ENCODE data around the gene PRDM10.
"Not testable (repeated sequence)": the region's sequence is repeated elsewhere in the genome, so short reads cannot be mapped to it uniquely, and the experiment has no call there.

Gene PRDM10, protein sequence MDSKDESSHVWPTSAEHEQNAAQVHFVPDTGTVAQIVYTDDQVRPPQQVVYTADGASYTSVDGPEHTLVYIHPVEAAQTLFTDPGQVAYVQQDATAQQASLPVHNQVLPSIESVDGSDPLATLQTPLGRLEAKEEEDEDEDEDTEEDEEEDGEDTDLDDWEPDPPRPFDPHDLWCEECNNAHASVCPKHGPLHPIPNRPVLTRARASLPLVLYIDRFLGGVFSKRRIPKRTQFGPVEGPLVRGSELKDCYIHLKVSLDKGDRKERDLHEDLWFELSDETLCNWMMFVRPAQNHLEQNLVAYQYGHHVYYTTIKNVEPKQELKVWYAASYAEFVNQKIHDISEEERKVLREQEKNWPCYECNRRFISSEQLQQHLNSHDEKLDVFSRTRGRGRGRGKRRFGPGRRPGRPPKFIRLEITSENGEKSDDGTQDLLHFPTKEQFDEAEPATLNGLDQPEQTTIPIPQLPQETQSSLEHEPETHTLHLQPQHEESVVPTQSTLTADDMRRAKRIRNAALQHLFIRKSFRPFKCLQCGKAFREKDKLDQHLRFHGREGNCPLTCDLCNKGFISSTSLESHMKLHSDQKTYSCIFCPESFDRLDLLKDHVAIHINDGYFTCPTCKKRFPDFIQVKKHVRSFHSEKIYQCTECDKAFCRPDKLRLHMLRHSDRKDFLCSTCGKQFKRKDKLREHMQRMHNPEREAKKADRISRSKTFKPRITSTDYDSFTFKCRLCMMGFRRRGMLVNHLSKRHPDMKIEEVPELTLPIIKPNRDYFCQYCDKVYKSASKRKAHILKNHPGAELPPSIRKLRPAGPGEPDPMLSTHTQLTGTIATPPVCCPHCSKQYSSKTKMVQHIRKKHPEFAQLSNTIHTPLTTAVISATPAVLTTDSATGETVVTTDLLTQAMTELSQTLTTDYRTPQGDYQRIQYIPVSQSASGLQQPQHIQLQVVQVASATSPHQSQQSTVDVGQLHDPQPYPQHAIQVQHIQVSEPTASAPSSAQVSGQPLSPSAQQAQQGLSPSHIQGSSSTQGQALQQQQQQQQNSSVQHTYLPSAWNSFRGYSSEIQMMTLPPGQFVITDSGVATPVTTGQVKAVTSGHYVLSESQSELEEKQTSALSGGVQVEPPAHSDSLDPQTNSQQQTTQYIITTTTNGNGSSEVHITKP

DNA sequence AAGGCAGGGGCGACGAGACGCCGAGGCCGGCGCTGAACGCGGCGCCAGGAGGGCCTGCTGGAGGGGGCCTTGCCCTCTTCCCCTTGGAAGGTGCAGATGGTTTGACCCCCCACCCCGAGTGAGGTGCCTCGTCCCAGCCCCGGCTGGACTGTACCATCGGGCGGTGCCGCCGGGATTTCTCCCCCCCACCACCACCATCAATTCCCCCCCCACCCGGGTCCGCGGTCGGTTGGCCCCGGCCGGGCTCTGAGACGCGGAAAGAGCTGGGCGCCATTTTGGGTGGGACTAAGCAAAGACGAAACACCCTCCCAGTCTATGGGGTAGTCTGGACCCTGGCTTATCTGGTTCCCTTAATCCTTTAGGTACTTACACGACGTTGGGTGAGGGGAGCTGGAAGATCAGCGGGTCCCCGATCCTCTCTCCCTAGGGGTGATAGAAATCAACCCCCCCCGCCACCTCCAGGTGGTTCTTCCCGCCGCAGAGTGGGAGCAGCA is at the start of gene PRDM10:
PRDM10 (minus strand) TSS at position 484 of the 494 bp plus-strand sequence. CDS start 41,871 bp downstream, outside the sequence.
- peak within 1 kb of the TSS; percentile 77 for H3K4me3 ChIP-seq (ENCODE audit: low read depth, low read length)

DNA sequence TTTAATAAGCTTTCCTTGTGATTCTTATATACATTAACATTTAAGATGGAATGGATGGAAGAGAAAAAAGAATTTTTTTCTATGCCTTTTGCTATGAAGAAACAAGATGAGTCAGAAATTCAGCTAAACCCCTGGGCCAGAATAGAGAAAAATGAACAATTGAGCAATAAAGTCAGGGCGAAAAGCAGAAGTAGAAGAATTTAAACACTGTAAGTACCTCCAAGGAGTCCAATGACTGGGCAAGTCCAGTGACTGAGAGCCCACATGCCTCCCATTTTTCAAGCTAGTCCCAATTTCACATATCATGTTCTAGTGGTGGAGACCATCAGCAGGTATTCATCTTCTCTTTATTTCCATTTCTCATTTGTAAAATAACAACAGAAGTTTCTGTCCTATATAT is 48.4 kb upstream of the PRDM10 start:
- H3K4me3 ChIP-seq (ENCODE audit: low read depth, low read length): no peak overlapping the region

DNA sequence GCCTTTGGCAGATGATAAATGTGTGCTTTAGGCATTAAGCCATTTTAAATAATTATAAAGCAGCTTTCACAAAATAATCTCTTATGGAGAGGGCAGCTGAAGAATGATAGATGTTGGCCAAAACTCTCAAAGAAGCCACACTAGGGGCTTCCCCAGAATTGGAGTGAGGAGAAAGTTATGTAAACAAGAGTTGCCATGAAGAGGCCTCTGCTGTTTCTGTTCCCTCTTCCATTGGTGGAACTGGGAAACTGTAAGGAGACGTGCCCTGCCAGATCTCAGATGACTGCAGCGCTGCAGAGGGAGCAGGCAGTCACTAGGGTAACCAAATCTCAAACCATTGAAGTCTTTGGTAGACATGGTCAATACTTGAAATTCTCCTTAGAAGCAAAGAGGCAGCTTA is 47.6 kb upstream of the PRDM10 start:
- H3K4me3 ChIP-seq (ENCODE audit: low read depth, low read length): no peak overlapping the region

DNA sequence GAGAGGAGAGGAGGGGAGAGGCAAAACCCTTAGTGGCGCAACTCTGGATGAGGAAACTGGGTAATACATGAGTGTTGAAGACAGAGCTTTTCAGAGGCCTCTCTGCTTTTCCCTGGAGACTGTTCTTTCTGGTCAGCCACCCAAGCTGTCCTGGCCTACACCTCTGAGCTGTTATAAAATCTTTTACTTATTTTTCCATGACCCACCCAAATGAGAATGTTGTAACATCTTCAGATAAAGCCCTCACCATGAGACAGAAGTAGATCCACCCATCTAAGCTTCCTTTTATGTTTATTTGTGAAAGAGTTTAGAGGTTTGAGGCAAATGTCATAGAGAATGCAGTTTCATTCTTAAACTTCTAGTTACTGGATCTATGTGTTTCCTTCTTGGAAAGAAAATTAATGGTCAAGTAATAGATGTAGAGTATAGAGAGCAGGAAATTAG is 46.7 kb upstream of the PRDM10 start:
- no peak overlapping the region for H3K4me3 ChIP-seq (ENCODE audit: low read depth, low read length)

DNA sequence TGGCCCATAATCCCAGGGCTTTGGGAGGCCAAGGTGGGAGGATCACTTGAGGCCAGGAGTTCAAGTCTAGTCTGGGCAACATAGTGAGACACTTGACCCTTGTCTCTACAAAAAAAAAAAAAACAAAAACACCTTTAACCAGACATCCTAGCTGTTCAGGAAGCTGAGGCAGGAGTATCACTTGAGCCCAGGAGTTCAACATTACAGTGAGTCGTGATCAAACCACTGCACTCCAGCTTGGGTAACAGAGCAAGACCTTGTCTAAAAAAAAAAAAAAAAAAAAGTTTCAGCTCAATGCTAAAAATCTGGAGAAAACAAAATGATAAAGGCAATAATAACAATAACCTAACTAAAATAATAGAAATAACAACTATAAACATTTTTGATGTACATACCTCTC is 44.5 kb upstream of the PRDM10 start:
- H3K4me3 ChIP-seq (ENCODE audit: low read depth, low read length): no peak overlapping the region

DNA sequence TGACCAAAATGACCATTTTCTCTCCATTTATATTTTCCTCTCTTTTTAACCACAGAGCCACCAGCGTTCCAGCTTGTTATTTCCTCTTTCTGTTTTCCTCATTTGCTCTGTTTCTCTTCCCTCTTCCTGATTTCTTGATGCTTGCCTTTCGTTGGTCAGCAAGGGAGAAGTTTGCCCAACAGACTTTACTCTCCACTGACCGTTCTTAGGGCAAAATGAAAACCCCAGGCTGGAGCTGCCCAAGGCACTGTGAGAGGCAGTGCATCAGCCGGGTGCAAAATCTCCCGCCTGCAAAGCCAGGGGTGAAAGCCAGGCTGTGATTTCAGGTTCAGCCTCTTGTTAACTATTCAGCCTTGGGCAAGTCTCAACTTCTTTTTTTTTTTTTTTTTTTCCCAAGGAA is 40.9 kb upstream of the PRDM10 start:
- H3K4me3 ChIP-seq (ENCODE audit: low read depth, low read length): no peak overlapping the region

DNA sequence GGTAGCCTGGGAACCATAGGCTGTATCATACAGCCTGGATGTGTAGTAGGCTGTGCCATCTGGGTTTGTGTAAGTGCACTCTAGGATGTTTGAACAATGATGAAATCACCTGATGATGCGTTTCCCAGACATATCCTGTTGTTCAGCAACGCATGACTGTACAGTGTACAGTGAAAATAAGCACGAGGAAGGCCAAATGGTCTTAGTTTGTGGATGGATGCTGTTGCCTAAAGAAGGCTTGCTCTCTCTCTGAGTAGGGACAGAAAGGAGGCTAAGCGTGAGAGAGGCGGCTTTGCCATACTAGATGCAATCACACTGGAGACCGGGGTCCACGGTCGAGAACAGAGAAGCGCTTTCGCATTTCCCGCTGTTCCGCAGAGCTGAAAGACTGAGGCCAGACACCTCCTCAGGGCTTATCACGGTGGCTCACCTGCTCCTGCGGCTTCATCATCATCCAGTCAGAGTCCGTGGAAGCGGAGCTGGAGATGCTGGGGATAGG is 39.5 kb upstream of the PRDM10 start:
- no peak overlapping the region for H3K4me3 ChIP-seq (ENCODE audit: low read depth, low read length)

DNA sequence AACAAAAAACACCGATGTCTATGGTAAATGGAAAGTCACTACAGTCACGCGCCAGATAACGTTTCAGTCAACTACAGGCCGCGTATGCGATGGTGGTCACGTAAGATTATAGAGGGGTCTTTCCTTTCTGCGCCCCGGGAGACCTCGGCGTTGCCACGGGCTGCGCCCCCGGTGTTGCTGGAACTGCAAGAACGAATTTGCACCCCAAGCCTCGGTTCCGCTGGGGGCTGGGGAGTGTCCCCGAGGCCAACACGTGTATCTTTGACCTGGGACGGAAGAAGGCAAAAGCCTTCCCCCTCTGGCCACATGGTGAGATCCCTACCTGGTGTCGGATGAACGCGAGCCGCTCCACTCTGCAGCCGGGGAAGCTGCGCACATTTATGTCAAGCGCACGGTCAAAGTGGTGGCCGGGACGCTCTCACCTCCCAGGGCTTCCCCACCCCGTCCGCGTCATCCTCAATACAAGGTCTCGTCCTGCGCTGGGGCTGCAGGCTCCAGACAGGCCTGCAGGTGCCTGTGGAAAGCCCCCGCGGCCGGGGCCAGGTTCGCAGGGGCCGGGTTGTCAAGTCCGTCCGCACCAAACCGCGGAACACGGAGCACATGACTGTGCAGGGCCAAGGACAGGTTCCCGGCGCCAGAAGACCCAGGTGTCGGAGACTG is 37.8 kb upstream of the PRDM10 start:
- H3K4me3 ChIP-seq (ENCODE audit: low read depth, low read length): no peak overlapping the region

DNA sequence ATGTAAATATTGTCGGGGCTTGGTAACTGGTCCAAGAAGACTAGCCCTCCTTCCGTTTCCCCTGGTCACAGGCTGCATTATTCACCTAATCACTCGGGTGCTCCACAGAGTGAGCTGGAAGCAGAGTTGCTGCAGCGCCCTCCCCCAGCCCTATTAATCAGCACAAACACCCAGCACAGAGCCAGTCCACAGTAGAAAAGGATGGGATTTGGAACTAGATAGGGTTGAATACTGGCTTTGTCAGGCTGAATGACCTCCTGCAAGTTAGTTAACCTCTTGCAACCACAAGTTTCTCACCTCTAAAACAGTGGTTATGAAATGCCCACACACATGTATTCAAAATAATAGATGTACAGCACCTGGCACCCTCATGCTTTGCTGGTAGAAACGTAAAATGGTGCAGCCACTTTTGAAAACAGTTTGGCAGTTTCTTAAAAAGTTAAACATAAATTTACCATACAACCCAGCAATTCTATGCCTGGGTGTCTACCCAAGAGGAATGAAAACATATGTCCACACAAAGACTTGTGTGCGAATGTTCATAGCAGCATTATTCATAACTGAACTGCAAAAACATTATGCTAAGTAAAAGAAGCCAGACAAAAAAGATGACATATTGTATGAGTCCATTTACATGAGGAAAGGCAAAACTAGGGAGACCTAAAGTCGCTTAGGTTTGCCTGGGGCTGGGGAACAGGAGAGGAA is 35.4 kb upstream of the PRDM10 start:
- no peak overlapping the region for H3K4me3 ChIP-seq (ENCODE audit: low read depth, low read length)

DNA sequence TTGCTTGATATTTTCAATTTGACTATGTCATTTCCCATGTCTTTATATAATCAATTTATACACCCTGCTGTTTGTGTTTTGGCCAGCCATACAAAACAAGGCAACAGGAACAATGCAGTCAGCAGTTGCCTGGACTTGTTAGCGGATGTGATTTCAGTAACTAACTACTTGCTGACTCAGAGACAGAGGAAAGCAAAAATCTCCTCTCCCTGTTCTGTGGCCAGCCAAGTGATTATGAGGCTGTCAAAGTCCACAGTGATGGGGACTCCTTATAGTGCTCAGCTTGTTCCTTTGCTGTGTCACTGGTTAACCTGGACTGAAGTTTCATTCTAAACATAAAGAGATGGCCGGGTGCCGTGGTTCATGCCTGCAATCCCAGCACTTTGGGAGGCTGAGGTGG is 34.4 kb upstream of the PRDM10 start:
- no peak overlapping the region for H3K4me3 ChIP-seq (ENCODE audit: low read depth, low read length)

DNA sequence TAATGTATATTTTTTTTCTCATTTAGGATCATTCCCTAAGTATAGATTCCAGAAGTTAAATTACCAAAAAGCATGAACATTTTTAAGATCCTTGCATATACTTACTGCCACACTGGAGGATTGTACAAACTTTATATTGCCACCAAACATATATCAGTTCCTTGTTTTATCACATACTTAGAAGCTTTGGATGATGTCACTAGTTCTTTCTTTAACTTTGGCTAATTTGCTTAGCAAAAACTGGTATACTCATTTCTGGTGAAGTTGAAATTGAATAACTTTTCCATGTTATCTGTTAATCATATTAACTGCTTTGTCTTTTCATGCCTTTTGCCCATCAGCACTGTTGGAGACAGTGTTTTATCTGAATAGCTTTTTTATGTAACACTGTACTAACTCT is 31.6 kb upstream of the PRDM10 start:
- no peak overlapping the region for H3K4me3 ChIP-seq (ENCODE audit: low read depth, low read length)

DNA sequence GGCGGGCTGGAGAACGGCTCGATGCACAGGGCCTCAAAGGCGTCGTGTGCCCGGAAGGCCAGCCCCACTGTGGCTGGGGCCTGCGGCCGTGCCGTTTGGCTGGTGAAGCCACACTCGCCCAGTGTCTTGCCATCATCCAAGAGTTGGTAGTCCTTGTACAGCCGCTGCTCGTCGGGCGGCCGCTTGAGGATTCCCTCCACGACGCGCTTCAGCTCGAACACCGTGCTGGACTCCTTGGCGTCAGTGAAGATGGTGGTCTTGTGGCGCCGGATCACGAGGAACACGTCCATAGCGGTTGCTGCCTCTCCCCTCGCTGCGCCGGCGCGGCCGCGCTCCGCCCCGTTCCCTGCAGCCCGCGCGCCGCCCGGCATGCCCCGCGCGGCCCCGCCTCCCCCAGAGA is 30.3 kb upstream of the PRDM10 start:
- H3K4me3 ChIP-seq (ENCODE audit: low read depth, low read length): no peak overlapping the region

DNA sequence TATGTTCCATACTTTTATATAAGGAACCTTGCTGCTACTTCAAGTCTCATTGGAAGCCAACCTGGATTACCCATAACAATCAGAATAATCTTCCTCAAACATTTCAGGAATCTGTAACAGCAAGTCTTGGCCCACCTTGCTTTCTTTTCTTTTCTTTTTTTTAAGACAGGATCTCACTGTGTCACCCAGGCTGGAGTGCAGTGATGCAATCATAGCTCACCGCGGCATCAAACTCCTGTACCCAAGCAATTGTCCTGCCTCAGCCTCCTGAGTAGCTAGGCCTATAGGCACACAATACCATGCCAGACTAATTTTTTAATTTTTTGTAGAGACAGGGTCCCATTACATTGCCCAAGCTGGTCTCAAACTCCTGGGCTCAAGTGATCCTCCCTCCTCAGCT is 29.3 kb upstream of the PRDM10 start:
- no peak overlapping the region for H3K4me3 ChIP-seq (ENCODE audit: low read depth, low read length)

DNA sequence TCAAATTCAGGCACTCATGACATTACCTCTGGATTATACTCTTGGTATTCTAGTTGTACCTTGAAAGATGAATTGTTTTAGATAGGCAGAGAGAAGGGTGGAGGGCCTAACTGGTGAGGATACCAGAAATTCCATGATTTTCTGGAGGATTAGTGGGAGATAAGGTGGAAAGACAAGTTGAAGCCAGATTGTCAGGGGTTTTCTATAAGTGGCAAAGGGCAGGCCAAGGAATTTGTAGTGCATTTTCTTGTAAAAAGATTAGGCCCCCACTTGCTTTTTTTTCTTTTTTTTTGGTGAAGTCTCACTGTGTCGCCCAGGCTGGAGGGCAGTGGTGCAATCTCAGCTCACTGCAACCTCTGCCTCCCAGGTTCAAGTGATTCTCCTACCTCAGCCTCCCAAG is 28.4 kb upstream of the PRDM10 start:
- H3K4me3 ChIP-seq (ENCODE audit: low read depth, low read length): no peak overlapping the region

DNA sequence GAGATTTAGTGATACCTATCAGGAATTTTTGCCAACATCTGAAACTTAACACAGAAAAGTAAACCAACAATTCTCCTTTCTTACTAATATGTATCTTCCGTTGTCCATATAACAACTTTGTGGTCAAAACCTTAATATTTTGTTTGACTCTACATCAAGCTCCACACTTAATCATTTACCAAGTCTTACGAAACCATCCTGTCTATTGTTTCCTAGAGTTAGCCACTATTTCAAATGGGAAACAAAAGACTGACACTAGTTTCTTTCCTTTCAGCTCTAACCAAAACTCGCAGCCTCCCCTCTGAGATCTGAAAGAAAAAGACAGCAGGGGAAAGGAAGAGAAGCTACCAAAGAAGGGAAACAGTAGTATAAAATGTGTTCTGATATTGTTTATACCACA is 26.5 kb upstream of the PRDM10 start:
- H3K4me3 ChIP-seq (ENCODE audit: low read depth, low read length): no peak overlapping the region

DNA sequence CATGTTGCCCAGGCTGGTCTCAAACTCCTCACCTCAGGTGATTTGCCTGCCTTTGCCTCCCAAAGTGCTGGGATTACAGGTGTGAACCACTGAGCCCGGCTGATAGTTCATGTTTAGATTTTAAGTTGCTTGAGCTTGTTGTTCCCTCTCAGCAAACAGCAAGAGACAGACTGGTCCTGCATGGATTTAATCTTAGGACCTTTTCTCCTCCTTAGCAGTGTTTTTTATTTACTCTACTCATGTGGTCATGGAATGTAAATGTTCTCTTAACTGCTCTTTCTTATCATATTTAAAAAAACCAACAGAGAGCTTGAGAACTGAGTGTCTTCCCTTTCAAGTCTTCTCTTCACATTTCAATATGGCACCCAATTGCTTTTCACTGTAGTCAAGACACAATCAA is 22.7 kb upstream of the PRDM10 start:
- no peak overlapping the region for H3K4me3 ChIP-seq (ENCODE audit: low read depth, low read length)

DNA sequence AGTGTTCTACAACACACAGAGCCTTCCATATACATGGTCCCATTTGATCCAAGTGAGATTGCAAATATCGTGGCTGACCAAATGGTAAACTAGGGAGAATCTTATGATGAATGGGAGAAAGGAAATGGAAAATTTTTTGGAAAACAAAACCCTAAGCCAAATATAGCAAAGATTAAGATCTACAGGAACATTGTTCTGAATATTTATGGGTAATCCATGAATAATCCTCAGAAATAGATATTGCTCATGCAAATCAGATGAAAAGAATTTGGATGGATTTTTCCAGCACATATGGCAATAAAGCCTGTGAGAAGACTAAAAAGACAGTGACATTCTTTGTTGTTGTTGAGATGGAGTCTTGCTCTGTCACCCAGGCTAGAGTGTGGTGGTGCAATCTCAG is 21.7 kb upstream of the PRDM10 start:
- no peak overlapping the region for H3K4me3 ChIP-seq (ENCODE audit: low read depth, low read length)

DNA sequence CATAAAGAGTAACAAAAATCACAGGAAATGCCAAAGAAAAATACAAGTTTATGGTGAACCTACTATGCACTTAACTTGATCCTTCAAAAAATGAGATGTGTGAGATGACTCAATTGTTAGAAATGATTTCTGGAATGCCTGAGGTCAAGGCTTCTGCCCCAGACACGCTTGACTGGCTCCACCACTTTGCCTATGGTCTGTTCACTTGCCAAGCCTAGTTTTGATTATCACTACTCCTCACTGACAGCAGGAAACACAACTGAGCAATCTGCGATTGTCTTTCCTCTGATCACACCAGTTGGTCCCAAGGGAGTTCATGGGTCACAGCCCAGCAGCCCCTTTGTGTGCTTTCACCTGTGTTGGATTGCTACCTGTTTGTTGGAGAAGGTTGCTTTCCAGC is 20.6 kb upstream of the PRDM10 start:
- no peak overlapping the region for H3K4me3 ChIP-seq (ENCODE audit: low read depth, low read length)

DNA sequence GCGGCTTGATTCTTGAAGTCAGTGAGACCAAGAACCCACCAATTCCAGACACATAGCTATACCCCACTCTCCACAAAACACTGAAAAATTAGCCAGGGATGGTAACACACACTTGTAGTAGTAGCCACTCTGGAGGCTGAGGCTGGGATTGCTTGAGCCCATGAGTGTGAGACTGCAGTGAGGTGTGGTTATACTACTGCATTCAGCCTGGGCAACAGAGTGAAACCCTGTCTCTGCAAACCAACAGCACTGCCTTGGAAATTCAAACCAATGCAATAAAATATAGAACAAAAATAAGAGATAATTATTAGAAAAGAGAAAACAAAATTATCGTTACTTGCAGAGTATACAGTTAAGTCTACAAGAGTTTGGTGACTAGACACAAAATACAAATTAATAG is 20.2 kb upstream of the PRDM10 start:
- H3K4me3 ChIP-seq (ENCODE audit: low read depth, low read length): no peak overlapping the region

DNA sequence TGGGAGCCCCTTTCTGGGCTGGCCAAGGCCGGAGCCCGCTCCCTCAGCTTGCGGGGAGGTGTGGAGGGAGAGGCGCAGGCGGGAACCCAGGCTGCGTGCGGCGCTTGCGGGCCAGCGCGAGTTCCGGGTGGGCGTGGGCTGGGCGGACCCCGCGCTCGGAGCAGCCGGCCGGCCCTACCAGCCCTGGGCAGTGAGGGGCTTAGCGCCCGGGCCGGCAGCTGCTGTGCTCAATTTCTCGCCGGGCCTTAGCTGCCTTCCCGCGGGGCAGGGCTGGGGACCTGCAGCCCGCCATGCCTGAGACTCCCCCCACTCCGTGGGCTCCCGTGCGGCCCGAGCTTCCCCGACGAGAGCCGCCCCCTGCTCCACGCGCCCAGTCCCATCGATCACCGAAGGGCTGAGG is 19.0 kb upstream of the PRDM10 start:
- not testable (repeated sequence) for H3K4me3 ChIP-seq (ENCODE audit: low read depth, low read length)

Measured in iPS-11a (cell line).